ENCODE results near the gene SOWAHA.

SOWAHA gene

GRCh38 chr5:132821350-132821749 lies 8.2 kb downstream of the SOWAHA start:
- TF ChIP-seq CTCF (conservative IDR thresholded peaks at IDR 0.05; ENCODE audit: low read depth, low read length) = no peak
- DNase-seq (ENCODE audit: low read depth) = no peak
- H3K4me3 ChIP-seq (ENCODE audit: low read length) = no peak overlapping the region

- no peak for TF ChIP-seq CTCF (conservative IDR thresholded peaks at IDR 0.05; ENCODE audit: low read depth, low read length)
- H3K4me3 ChIP-seq (ENCODE audit: low read length) = no peak overlapping the region
- no peak for DNase-seq (ENCODE audit: low read depth)
Observed at GRCh38 chr5:132821791-132822190, 8.7 kb downstream of the SOWAHA start.

- peak; percentile 19 for DNase-seq (ENCODE audit: low read depth)
- peak; percentile 8 for TF ChIP-seq CTCF (conservative IDR thresholded peaks at IDR 0.05; ENCODE audit: low read depth, low read length)
- peak overlapping the region; percentile 32 for H3K4me3 ChIP-seq (ENCODE audit: low read length)
Observed at GRCh38 chr5:132822650-132823480, 9.8 kb downstream of the SOWAHA start.

- TF ChIP-seq CTCF (conservative IDR thresholded peaks at IDR 0.05; ENCODE audit: low read depth, low read length) = no peak
- no peak for DNase-seq (ENCODE audit: low read depth)
- no peak overlapping the region for H3K4me3 ChIP-seq (ENCODE audit: low read length)
Observed at GRCh38 chr5:132823481-132824050, 10.5 kb downstream of the SOWAHA start.

GRCh38 chr5:132824426-132824825 lies 11.3 kb downstream of the SOWAHA start:
- no peak for DNase-seq (ENCODE audit: low read depth)
- H3K4me3 ChIP-seq (ENCODE audit: low read length) = no peak overlapping the region
- TF ChIP-seq CTCF (conservative IDR thresholded peaks at IDR 0.05; ENCODE audit: low read depth, low read length) = no peak

GRCh38 chr5:132825033-132825833 lies 12.1 kb downstream of the SOWAHA start:
- TF ChIP-seq CTCF (conservative IDR thresholded peaks at IDR 0.05; ENCODE audit: low read depth, low read length) = no peak
- no peak overlapping the region for H3K4me3 ChIP-seq (ENCODE audit: low read length)
- DNase-seq (ENCODE audit: low read depth) = no peak
